ENCODE measurements around the gene ZNF385D.
A peak's percentile ranks its signal among the peaks of the same experiment; 100 is the strongest.

Gene ZNF385D

GRCh38 chr3:21407743-21408142 lies 343.3 kb downstream of the ZNF385D start:
- no CpG with 5 or more reads among the region's 1 CpG for WGBS (ENCODE audit: extremely low coverage, insufficient coverage, insufficient read length)
- H2BK12ac ChIP-seq (ENCODE audit: low read length), result no peak overlapping the region
- H3K79me2 ChIP-seq (ENCODE audit: control insufficient read depth, insufficient read depth, low read length, poor library complexity), result no peaks in the 10 kb centered on the region
- H2AK5ac ChIP-seq (ENCODE audit: low read length), result no peak overlapping the region
- no peak overlapping the region for H3K23ac ChIP-seq (ENCODE audit: low read length)
- no peak overlapping the region for H4K12ac ChIP-seq (ENCODE audit: low read depth, low read length)
- H3K4me1 ChIP-seq (ENCODE audit: control insufficient read depth in 1 of 2, insufficient read depth in 2 of 2, low read length in 2 of 2), result no peaks in the 10 kb centered on the region
- no peaks in the 10 kb centered on the region for H3K36me3 ChIP-seq (ENCODE audit: control insufficient read depth in 1 of 2, insufficient read depth in 2 of 2, low read length in 2 of 2)
- no peak overlapping the region for H3K27ac ChIP-seq (ENCODE audit: low read depth, low read length)
- no peak overlapping the region for H3K14ac ChIP-seq (ENCODE audit: low read length)
- no peak overlapping the region for H4K8ac ChIP-seq (ENCODE audit: low read depth, low read length)
- no peak overlapping the region for H3K9ac ChIP-seq (ENCODE audit: low read length)
- H3K4me2 ChIP-seq (ENCODE audit: low read length), result no peak overlapping the region
- H3K18ac ChIP-seq (ENCODE audit: low read length), result no peak overlapping the region
- H3K4ac ChIP-seq (ENCODE audit: low read depth, low read length), result no peak overlapping the region
- H2BK120ac ChIP-seq (ENCODE audit: insufficient read depth, low read length, poor library complexity), result no peak overlapping the region
- no peaks in the 10 kb centered on the region for H3K79me1 ChIP-seq (ENCODE audit: low read length)
- H4K91ac ChIP-seq (ENCODE audit: low read depth, low read length), result no peak overlapping the region
- H3K4me3 ChIP-seq (ENCODE audit: low read depth, low read length), result no peak overlapping the region
- no peak overlapping the region for H2AFZ ChIP-seq (ENCODE audit: insufficient read depth, low read length, poor library complexity)
- H3K27me3 ChIP-seq (ENCODE audit: insufficient read depth, low read length), result no peaks in the 10 kb centered on the region
- peaks cover 1% of the 10 kb centered on the region for H3K9me3 ChIP-seq (ENCODE audit: insufficient read depth, low read depth, low read length)
- no peak overlapping the region for H2BK5ac ChIP-seq (ENCODE audit: low read depth, low read length, poor library complexity)
- no peak for DNase-seq

- H3K4me3 ChIP-seq (ENCODE audit: low read depth, low read length), result no peak overlapping the region
- no peak overlapping the region for H3K18ac ChIP-seq (ENCODE audit: low read length)
- WGBS (ENCODE audit: extremely low coverage, insufficient coverage, insufficient read length), result no CpG with 5 or more reads among the region's 47 CpGs
- no peak overlapping the region for H4K91ac ChIP-seq (ENCODE audit: low read depth, low read length)
- no peaks in the 10 kb centered on the region for H3K27me3 ChIP-seq (ENCODE audit: insufficient read depth, low read length)
- H3K14ac ChIP-seq (ENCODE audit: low read length), result no peak overlapping the region
- no peak overlapping the region for H2AFZ ChIP-seq (ENCODE audit: insufficient read depth, low read length, poor library complexity)
- H2BK12ac ChIP-seq (ENCODE audit: low read length), result no peak overlapping the region
- H3K79me1 ChIP-seq (ENCODE audit: low read length), result no peaks in the 10 kb centered on the region
- no peak overlapping the region for H3K4me2 ChIP-seq (ENCODE audit: low read length)
- H4K8ac ChIP-seq (ENCODE audit: low read depth, low read length), result no peak overlapping the region
- H3K9ac ChIP-seq (ENCODE audit: low read length), result no peak overlapping the region
- DNase-seq, result no peak
- no peak overlapping the region for H2BK5ac ChIP-seq (ENCODE audit: low read depth, low read length, poor library complexity)
- H2BK120ac ChIP-seq (ENCODE audit: insufficient read depth, low read length, poor library complexity), result no peak overlapping the region
- no peak overlapping the region for H3K4ac ChIP-seq (ENCODE audit: low read depth, low read length)
- H2AK5ac ChIP-seq (ENCODE audit: low read length), result no peak overlapping the region
- H3K23ac ChIP-seq (ENCODE audit: low read length), result no peak overlapping the region
- H3K9me3 ChIP-seq (ENCODE audit: insufficient read depth, low read depth, low read length), result peaks cover 1% of the 10 kb centered on the region
- H3K4me1 ChIP-seq (ENCODE audit: control insufficient read depth in 1 of 2, insufficient read depth in 2 of 2, low read length in 2 of 2), result no peaks in the 10 kb centered on the region
- no peaks in the 10 kb centered on the region for H3K36me3 ChIP-seq (ENCODE audit: control insufficient read depth in 1 of 2, insufficient read depth in 2 of 2, low read length in 2 of 2)
- H3K27ac ChIP-seq (ENCODE audit: low read depth, low read length), result no peak overlapping the region
- no peaks in the 10 kb centered on the region for H3K79me2 ChIP-seq (ENCODE audit: control insufficient read depth, insufficient read depth, low read length, poor library complexity)
- H4K12ac ChIP-seq (ENCODE audit: low read depth, low read length), result no peak overlapping the region
These were observed 345.0 kb downstream of the ZNF385D start for GRCh38 chr3:21405671-21406667.

- H3K4me3 ChIP-seq (ENCODE audit: low read depth, low read length), result no peak overlapping the region
These were observed 352.5 kb downstream of the ZNF385D start for GRCh38 chr3:21398461-21398860.

GRCh38 chr3:21393683-21394311 lies 357.2 kb downstream of the ZNF385D start:
- Histone ChIP-seq H4K8ac (ENCODE audit: low read depth, low read length) (no peak overlapping the region), H3K4me1 (ENCODE audit: control insufficient read depth in 1 of 2, insufficient read depth in 2 of 2, low read length in 2 of 2) (no peaks in the 10 kb centered on the region), H3K36me3 (ENCODE audit: control insufficient read depth in 1 of 2, insufficient read depth in 2 of 2, low read length in 2 of 2) (no peaks in the 10 kb centered on the region), H4K12ac (ENCODE audit: low read depth, low read length) (no peak overlapping the region), H4K91ac (ENCODE audit: low read depth, low read length) (no peak overlapping the region), H3K14ac (ENCODE audit: low read length) (no peak overlapping the region), H2BK5ac (ENCODE audit: low read depth, low read length, poor library complexity) (no peak overlapping the region), H2BK120ac (ENCODE audit: insufficient read depth, low read length, poor library complexity) (no peak overlapping the region), H3K79me1 (ENCODE audit: low read length) (no peaks in the 10 kb centered on the region), H2AK5ac (ENCODE audit: low read length) (no peak overlapping the region), H3K27ac (ENCODE audit: low read depth, low read length) (no peak overlapping the region), H3K9ac (ENCODE audit: low read length) (no peak overlapping the region), H3K4me2 (ENCODE audit: low read length) (no peak overlapping the region), H2AFZ (ENCODE audit: insufficient read depth, low read length, poor library complexity) (no peak overlapping the region), H3K18ac (ENCODE audit: low read length) (no peak overlapping the region), H3K9me3 (ENCODE audit: insufficient read depth, low read depth, low read length) (no peaks in the 10 kb centered on the region), H3K4ac (ENCODE audit: low read depth, low read length) (no peak overlapping the region), H2BK12ac (ENCODE audit: low read length) (no peak overlapping the region), H3K4me3 (ENCODE audit: low read depth, low read length) (no peak overlapping the region), H3K79me2 (ENCODE audit: control insufficient read depth, insufficient read depth, low read length, poor library complexity) (no peaks in the 10 kb centered on the region), H3K23ac (ENCODE audit: low read length) (no peak overlapping the region), H3K27me3 (ENCODE audit: insufficient read depth, low read length) (no peaks in the 10 kb centered on the region)
- no CpG with 5 or more reads among the region's 4 CpGs for WGBS (ENCODE audit: extremely low coverage, insufficient coverage, insufficient read length)
- no peak for DNase-seq

More at GRCh38 chr3:21398461-21398860, 352.5 kb downstream of the ZNF385D start:
- H3K27ac ChIP-seq (ENCODE audit: low read depth, low read length), result no peak overlapping the region
- H3K23ac ChIP-seq (ENCODE audit: low read length), result no peak overlapping the region
- H3K79me1 ChIP-seq (ENCODE audit: low read length), result no peaks in the 10 kb centered on the region
- no peak overlapping the region for H3K18ac ChIP-seq (ENCODE audit: low read length)
- no peak overlapping the region for H4K8ac ChIP-seq (ENCODE audit: low read depth, low read length)
- no peaks in the 10 kb centered on the region for H3K9me3 ChIP-seq (ENCODE audit: insufficient read depth, low read depth, low read length)
- no peak overlapping the region for H3K4ac ChIP-seq (ENCODE audit: low read depth, low read length)
- H3K36me3 ChIP-seq (ENCODE audit: control insufficient read depth in 1 of 2, insufficient read depth in 2 of 2, low read length in 2 of 2), result no peaks in the 10 kb centered on the region
- no peaks in the 10 kb centered on the region for H3K4me1 ChIP-seq (ENCODE audit: control insufficient read depth in 1 of 2, insufficient read depth in 2 of 2, low read length in 2 of 2)
- no peaks in the 10 kb centered on the region for H3K79me2 ChIP-seq (ENCODE audit: control insufficient read depth, insufficient read depth, low read length, poor library complexity)
- no peak overlapping the region for H2BK120ac ChIP-seq (ENCODE audit: insufficient read depth, low read length, poor library complexity)
- no peaks in the 10 kb centered on the region for H3K27me3 ChIP-seq (ENCODE audit: insufficient read depth, low read length)
- peak; percentile 84 to 90 for DNase-seq
- H4K12ac ChIP-seq (ENCODE audit: low read depth, low read length), result no peak overlapping the region
- no CpG with 5 or more reads among the region's 4 CpGs for WGBS (ENCODE audit: extremely low coverage, insufficient coverage, insufficient read length)
- no peak overlapping the region for H4K91ac ChIP-seq (ENCODE audit: low read depth, low read length)
- H3K4me2 ChIP-seq (ENCODE audit: low read length), result no peak overlapping the region
- H3K9ac ChIP-seq (ENCODE audit: low read length), result no peak overlapping the region
- no peak overlapping the region for H2BK5ac ChIP-seq (ENCODE audit: low read depth, low read length, poor library complexity)
- no peak overlapping the region for H2AK5ac ChIP-seq (ENCODE audit: low read length)
- H3K14ac ChIP-seq (ENCODE audit: low read length), result no peak overlapping the region
- H2AFZ ChIP-seq (ENCODE audit: insufficient read depth, low read length, poor library complexity), result no peak overlapping the region
- no peak overlapping the region for H2BK12ac ChIP-seq (ENCODE audit: low read length)
